Mesothelial cell of epicardium (in vitro differentiated cells): ENCODE results near the gene EEF1B2. TPM values are rescaled to one million over a fixed set of nuclear protein-coding genes. Genes with fewer than 3 reads are reported as not detected.
"Not testable (repeated sequence)": the region's sequence is repeated elsewhere in the genome, so short reads cannot be mapped to it uniquely, and the experiment has no call there.

Source experiments
- DNase-seq, 2 experiments: peaks; one replicate each; pipeline ENCODE4 v3.0.0; 2021; ENCODE audit warnings: low spot score in 2 of 2; ENCODE audit not compliant: unreplicated experiment in 2 of 2
- H3K27ac Mint-ChIP-seq: 2 replicates; pipeline ENCODE4 v1.8.0; 2021; ENCODE audit warnings: mixed read lengths
- H3K27me3 Mint-ChIP-seq: 2 replicates; pipeline ENCODE4 v1.8.0; 2021; ENCODE audit warnings: low read depth, mixed read lengths
- H3K36me3 Mint-ChIP-seq: 2 replicates; pipeline ENCODE4 v1.8.0; 2021; ENCODE audit warnings: mixed read lengths
- H3K4me1 Mint-ChIP-seq: 2 replicates; pipeline ENCODE4 v1.8.0; 2021; ENCODE audit warnings: mixed read lengths
- H3K4me3 Mint-ChIP-seq: 2 replicates; pipeline ENCODE4 v1.8.0; 2021; ENCODE audit warnings: mild to moderate bottlenecking, moderate library complexity, mixed read lengths
- H3K9me3 Mint-ChIP-seq: 2 replicates; pipeline ENCODE4 v1.8.0; 2021; ENCODE audit warnings: mixed read lengths
- total RNA-seq: library from RNA; stranded (reverse); gene quantifications from 3 replicates; pipeline ENCODE4 v1.2.1, GENCODE V29; 2021
- TF ChIP-seq, protein P1 (sequence below): fragments of 200-600 bp; sonication (generic); IDR thresholded peaks from one replicate; pipeline ENCODE4 v1.5.0; 2021; ENCODE audit warnings: antibody characterized with exemption; ENCODE audit not compliant: unreplicated experiment

Gene EEF1B2
- total RNA-seq: 483 to 501 TPM (median 491 TPM) in 3 replicates

DNA sequence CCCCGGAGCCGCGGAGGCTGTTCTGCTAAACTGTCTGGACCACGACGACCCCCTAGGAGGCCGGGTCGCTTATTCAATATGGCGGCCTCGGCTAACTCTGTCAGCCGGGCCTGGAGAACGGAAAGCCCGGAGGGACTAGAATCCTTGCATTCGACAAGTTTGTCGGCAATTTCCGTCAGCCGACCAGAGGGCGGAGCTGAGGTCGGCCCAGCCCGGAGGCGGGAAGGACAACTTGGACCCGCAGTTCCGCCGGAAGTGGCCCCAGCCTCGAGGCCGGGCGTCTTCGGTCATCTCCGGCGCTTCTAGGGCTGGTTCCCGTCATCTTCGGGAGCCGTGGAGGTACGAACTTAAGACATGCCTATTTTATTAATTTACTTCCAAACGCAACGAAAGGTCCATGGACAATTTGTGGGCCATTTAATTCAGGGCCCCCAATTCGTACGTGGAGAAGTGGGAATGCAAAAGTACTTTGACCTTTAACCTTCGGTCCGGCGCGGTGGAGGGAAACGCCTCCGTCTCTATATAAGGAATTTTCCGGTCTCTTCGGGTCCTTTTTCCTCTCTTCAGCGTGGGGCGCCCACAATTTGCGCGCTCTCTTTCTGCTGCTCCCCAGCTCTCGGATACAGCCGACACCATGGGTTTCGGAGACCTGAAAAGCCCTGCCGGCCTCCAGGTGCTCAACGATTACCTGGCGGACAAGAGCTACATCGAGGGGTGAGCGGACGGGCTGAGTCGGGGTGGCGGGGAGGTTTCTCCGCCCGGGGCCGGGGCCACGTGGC is at the start of gene EEF1B2, which contains the start of gene NDUFS1:
Gene EEF1B2, plus strand, starts transcription at position 550 of the 779 bp plus-strand sequence. Its CDS starts 85 bp downstream, at position 635.
Gene NDUFS1, minus strand, starts transcription at position 99 of the 779 bp plus-strand sequence. CDS start 5,766 bp downstream, outside the sequence.
- H3K36me3 Mint-ChIP-seq: peaks cover 26% of the 10 kb centered on the region
- no peaks in the 10 kb centered on the region for H3K9me3 Mint-ChIP-seq

DNA sequence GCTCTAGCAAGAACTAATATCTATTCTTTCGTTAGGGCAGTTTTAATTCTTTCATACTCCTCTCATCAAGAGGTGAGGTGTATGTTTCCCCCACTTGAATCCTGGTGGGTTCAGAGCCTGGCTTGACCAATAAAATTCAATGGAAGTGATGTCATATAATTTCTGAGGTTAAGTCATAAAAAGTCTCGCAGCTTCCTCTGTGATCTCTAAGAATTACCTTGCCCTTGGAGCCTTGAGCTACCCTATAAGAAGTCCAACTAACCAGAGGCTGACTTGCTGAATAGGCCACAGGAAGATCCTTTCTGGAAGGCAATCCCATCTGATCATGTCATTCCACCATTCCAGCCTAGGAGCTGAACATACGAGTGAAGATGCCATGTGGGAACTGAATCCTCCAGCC is 47.6 kb upstream of the EEF1B2 start:
- TF ChIP-seq, protein P1, sequence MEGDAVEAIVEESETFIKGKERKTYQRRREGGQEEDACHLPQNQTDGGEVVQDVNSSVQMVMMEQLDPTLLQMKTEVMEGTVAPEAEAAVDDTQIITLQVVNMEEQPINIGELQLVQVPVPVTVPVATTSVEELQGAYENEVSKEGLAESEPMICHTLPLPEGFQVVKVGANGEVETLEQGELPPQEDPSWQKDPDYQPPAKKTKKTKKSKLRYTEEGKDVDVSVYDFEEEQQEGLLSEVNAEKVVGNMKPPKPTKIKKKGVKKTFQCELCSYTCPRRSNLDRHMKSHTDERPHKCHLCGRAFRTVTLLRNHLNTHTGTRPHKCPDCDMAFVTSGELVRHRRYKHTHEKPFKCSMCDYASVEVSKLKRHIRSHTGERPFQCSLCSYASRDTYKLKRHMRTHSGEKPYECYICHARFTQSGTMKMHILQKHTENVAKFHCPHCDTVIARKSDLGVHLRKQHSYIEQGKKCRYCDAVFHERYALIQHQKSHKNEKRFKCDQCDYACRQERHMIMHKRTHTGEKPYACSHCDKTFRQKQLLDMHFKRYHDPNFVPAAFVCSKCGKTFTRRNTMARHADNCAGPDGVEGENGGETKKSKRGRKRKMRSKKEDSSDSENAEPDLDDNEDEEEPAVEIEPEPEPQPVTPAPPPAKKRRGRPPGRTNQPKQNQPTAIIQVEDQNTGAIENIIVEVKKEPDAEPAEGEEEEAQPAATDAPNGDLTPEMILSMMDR: no peak
- Mint-ChIP-seq H3K9me3 (peaks cover 4% of the 10 kb centered on the region), H3K27me3 (no peaks in the 10 kb centered on the region), H3K36me3 (peaks cover 22% of the 10 kb centered on the region), H3K4me1 (no peaks in the 10 kb centered on the region), H3K27ac (no peak overlapping the region), H3K4me3 (no peak overlapping the region)
- DNase-seq: no peak

More for the DNA sequence above, at the start of gene EEF1B2, which contains the start of gene NDUFS1:
- Mint-ChIP-seq H3K4me1 (peaks cover 24% of the 10 kb centered on the region), H3K27me3 (no peaks in the 10 kb centered on the region), H3K4me3 (peak within 1 kb of the TSS; percentile 99), H3K27ac (peak within 1 kb of the TSS; percentile 100)
- TF ChIP-seq, protein P1: no peak
- DNase-seq: peak; percentile 91 to 94

DNA sequence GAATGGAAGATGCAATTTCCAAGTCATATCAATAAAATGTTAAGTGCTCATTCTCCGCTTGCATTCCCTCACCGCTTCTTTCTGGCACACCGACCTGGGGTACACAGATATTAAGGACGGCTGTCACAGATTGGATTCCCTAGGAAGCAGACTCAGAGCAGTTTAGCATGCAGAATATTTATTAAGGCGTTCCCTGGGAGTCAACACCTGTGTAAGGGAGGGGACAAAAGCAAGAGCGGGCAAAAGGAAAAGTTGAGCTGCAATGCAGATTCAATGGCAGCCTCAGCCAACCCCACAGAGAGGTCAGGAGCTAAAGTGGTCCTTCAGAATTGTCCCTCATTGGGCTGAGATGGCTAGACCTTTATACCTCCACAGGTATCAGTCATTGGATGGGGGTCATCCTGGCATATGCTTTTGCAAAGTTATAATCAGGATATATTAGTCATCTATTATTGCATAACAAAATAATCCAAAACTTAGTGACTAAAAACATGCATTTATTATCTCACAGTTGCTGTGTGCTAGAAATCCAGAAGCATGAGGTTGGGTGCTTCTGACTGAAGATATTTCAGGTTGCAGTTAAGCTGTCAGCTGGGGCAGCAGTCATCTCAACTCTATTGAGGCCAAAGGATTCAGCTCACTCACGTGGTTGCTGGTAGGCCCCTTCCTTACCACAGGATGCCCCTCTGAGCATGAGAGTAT is 46.7 kb upstream of the EEF1B2 start:
- peaks cover 4% of the 10 kb centered on the region for H3K9me3 Mint-ChIP-seq
- H3K27ac Mint-ChIP-seq: no peak overlapping the region
- DNase-seq: no peak
- H3K36me3 Mint-ChIP-seq: peaks cover 22% of the 10 kb centered on the region
- no peak overlapping the region for H3K4me3 Mint-ChIP-seq
- H3K4me1 Mint-ChIP-seq: no peaks in the 10 kb centered on the region
- no peaks in the 10 kb centered on the region for H3K27me3 Mint-ChIP-seq
- TF ChIP-seq, protein P1: no peak

DNA sequence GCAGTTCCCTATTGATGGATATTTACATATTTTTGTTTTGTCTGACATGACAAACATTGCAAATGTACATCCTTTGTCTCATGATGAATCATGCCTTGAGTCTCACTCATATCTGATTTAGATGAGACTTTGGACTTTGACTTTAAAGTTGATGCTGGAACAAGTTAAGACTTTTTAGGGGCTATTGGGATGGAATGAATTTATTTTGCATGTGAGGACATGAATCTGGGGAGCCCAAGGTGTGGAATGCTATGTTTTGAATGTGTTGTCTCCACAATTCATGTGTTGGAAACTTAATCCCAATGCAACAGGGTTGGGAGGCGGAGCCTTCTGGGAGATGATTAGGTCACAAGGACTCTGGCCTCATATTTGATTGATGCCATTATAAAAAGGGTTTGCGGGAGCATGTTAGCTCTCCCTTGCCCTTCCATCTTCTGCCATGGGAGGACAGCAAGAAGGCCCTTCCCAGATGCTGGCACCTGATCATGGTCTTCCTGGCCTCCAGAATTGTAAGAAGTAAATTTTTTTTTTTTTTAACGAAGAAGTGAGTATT is 44.6 kb upstream of the EEF1B2 start:
- no peak overlapping the region for H3K27ac Mint-ChIP-seq
- H3K27me3 Mint-ChIP-seq: no peaks in the 10 kb centered on the region
- TF ChIP-seq, protein P1: no peak
- DNase-seq: no peak
- H3K36me3 Mint-ChIP-seq: peaks cover 30% of the 10 kb centered on the region
- peaks cover 7% of the 10 kb centered on the region for H3K9me3 Mint-ChIP-seq
- no peaks in the 10 kb centered on the region for H3K4me1 Mint-ChIP-seq
- no peak overlapping the region for H3K4me3 Mint-ChIP-seq

DNA sequence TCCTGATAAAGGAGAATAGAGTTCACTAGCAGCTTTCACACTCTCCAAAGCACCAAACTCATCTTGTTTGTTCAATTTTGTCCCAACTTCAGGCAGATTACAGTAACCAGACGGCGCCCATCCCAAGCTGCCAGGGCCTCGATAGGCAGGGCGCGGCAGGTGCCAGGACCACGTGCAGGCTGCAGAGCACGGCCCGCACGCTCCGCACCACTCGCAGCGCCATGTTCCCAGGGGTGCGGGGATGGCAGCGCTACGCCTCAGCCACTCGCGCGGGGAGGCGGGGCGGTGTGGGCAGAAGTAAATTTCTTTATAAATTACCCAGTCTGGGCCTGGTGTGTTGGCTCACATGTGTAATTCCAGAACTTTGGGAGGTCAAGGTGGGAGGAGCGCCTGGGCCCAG is 43.4 kb upstream of the EEF1B2 start:
- no peak for DNase-seq
- Mint-ChIP-seq H3K4me1 (no peaks in the 10 kb centered on the region), H3K27me3 (no peaks in the 10 kb centered on the region), H3K36me3 (peaks cover 42% of the 10 kb centered on the region), H3K9me3 (peaks cover 19% of the 10 kb centered on the region), H3K27ac (no peak overlapping the region), H3K4me3 (no peak overlapping the region)
- TF ChIP-seq, protein P1: no peak

DNA sequence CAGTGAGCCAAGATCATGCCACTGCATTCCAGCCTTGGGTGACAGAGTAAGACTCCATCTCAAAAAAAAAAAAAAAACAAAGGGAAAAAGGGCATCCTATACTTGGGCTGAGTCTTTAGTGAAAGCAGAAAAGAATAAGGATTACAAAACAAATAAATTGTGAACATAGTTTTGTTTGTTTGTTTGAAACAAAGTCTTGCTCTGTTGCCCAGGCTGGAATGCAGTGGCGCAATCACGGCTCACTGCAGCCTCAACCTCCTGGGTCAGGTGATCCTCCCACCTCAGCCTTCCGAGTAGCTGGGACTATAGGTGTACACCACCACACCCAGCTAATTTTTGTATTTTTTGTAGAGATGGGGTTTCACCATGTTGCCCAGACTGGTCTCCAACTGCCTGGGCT is 37.1 kb upstream of the EEF1B2 start:
- not testable (repeated sequence) for H3K27me3 Mint-ChIP-seq, H3K4me3 Mint-ChIP-seq, DNase-seq, H3K27ac Mint-ChIP-seq, H3K4me1 Mint-ChIP-seq
- peaks cover 41% of the 10 kb centered on the region for H3K36me3 Mint-ChIP-seq
- peaks cover 14% of the 10 kb centered on the region for H3K9me3 Mint-ChIP-seq
